Putamen (tissue), 1 donor: ENCODE data around the gene RCOR2.
"Not testable (repeated sequence)": the region's sequence is repeated elsewhere in the genome, so short reads cannot be mapped to it uniquely, and the experiment has no call there.

ENCODE experiments used
- DNase-seq: peaks from one replicate; pipeline ENCODE4 v3.0.0-alpha.2; 2016; ENCODE audit warnings: low spot score

RCOR2 gene

DNA sequence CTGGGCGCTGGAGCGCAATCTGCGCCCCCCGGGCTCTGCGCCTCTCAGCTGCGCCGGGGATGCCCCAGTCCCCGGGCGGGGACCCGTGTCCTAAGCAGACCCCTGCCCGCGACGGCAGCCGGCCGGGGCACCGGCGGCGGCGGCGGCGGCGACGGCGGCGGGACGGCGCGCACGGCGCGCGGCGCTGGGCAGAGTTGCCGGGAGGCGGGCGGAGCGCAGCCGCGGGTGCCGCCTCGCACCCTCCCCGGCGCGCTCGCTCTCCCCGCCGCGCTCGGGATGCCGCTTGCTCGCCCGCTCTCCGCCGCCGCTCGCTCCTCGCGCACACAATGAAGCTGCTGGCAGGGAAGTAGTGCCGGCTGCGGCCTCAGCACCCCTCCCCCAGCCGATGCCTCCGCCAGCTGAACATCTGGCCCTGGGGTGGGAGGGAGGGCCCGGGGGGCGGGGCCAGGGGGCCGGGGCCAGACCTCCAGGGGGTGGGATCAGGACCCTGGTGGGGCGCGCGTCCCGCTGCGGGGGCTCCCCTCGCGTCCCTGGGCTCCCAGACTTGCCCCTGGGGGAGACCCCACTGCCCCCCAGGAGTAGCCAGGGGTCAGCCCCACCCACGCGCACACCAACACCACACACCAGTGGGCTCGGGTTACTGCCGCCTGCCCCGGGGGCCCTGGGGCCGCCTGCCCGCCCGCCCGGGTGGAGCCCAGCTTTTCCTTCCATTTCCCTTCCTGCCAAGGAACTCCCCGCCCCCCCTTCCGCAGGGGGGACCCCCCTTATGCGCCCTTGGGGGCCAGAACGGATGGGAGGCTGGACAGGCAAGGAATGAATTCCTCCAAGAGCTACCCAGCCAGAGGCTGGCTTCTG is at the start of gene RCOR2:
RCOR2 (minus strand) TSS at position 328 of the 855 bp plus-strand sequence. CDS start 708 bp downstream, outside the sequence.
- DNase-seq = peak; percentile 92

DNA sequence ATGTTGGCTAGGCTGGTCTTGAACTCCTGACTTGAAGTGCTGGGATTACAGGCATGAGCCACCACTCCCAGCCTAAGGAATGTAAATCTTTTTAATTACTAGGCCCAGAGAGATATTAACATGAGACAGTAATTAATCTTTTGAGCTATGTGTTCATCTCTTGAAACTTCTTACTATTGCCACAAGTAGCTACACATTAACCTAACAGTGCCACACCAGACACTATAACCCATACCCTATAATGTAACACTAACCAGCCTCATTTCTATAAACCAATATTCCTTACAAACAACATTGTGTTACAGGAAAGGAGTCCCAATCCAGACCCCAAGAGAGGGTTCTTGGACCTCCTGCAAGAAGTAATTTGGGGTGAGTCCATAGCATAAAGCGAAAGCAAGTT is 49.5 kb upstream of the RCOR2 start:
- DNase-seq = no peak

DNA sequence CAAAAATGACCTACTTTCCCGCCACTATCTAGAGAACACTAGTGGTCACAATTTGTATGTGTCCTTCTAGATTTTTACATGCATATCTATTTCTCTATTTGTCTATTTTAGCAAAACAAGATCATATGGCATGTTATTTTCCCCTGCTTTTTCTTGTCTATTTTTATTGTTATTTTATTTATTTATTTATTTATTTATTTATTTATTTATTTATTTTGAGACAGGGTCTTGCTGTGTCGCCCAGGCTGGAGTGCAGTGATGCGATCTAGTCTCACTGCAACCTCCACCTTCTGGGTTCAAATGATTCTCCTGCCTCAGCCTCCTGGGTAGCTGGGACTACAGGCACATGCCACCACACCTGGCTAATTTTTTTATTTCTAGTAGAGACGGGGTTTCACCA is 46.9 kb upstream of the RCOR2 start:
- DNase-seq = not testable (repeated sequence)

DNA sequence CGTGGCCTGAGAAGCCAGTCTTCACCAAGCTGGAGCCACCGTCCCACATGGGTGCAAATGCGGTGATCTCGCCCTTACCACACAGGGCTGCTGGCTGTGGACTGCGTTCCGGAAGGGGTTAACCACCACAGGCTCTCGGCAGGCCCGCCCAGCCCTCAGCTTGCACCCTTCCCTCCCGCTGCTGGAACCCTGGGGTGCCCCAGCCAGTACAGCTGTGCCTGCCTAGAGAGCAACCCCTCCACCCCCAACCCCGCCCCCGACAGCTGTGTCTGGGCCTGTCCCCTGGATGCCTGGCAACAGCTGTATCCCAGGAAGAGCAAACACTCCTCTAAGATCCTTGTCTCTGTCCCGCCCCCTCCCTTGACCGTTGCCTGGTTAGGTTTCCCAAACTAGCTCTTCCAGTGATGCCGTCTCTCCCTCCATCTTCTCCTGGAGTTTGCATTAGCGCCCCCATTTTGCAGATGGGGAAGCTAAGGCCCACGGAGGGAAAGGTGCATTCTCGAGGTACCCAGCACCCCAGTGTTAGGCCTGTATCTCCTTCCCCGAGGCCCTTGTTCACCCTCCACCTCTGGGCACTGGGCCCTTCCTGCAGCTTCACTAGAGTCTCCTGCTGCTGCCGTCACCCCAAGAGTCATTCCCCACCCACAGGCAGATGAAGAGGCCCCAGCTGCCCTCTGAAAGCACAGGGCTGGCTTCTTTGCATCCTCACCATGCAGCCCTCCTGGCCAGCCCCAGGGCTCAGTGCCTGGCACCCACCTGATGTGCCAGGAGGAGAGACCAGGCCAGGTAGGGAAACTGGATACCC is 44.8 kb upstream of the RCOR2 start:
- DNase-seq = no peak

DNA sequence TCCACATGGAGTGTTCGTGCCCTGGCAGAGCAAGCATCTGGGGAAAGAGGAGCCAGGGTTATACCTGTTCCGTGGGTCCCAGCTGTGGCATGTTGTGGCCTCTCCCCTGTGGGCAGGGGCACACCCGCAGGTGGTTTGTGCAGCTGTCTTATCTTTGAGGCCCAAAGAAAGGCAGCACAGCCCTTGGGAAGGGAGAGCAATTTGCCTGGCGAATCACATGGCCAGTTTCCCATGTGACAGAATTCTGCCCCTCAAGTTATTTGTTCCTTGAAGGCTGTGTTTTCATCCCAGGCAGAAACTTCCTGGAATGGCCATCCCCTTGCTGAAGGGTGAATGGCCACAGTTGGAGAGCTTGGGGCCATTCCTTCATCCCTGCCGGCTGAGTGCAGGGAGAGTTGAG is 41.0 kb upstream of the RCOR2 start:
- no peak for DNase-seq

DNA sequence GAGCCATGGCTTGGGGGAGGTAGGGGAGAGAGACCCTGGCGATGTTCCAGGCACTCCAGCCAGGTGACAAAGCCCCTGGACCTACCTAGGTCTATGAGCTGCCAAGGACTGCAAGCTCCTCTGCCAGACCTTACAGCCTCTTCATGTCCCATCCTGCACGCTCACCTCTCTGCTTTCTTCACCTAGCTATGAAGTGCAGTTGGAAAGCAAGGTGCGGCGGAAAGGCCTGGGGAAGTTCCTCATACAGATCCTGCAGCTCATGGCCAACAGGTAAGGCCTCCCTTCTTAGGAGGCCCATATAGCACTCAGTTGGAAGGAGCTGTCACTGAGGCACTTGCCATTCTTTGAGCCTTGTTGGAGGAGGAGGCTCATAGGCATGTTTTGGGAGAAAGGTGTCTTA is 35.6 kb upstream of the RCOR2 start:
- no peak for DNase-seq

DNA sequence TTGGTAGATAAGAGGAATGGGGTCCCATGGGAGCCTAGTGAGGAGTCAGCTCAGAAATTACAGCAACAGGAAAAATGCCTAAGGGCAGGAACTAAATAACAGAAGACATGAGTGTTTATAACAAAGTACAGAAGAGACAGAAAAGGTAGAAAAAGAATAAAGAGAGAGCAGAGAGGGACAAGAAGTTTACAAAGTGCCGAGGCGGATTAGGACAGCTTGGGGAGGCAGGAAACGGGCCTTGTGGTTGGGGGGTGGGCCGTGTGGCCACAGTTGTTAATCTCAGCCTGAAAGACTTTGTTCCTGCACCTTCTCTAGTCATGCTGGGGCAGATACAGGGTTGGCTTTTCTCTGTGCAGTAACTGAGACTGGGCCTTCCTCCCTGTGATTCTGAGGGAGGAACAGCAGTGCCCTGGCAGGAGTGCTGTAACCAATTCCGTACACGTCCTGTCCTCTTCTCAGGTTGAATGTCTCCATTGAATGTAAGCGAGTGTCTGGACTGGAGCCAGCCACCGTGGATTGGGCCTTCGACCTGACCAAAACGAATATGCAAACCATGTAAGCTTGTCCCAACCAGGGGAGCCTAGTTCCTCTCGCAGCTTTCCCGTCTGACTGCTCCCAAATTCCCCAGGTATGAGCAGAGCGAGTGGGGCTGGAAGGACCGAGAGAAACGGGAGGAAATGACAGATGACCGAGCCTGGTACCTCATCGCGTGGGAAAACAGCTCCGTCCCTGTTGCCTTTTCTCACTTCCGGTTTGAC is 35.0 kb upstream of the RCOR2 start:
- no peak for DNase-seq

DNA sequence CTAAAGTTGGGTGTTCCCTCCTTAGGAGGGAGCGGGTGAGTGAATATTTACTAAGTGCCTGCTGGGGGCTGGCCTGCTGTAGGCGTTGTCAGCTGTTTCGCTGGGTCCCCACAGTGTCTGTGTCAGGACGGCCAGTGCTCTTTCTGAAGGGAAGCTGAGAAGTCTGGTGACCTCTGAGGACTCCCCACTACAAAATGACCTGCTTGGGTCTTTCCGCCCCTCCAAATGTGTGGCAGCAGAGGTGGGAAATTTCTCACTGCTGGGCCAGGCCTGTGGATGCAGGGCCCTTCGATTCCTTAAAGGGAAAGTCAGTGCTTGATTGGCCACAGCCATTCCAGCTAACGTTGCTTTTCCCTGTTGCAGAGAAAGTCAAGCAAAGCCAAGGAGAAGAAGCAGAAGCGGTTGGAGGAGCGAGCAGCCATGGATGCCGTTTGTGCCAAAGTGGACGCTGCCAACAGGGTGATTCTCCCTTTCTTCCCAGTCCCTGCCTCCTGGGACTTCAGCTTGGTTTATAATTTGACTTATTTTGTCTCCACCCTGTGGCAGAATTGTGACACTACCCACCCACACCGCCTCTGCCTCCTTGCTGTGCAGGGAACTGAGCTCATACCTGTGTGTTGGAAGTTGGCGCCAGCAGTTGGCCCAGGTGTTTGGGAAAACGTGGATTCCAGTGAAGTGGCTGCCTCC is 28.7 kb upstream of the RCOR2 start:
- peak; percentile 80 for DNase-seq

DNA sequence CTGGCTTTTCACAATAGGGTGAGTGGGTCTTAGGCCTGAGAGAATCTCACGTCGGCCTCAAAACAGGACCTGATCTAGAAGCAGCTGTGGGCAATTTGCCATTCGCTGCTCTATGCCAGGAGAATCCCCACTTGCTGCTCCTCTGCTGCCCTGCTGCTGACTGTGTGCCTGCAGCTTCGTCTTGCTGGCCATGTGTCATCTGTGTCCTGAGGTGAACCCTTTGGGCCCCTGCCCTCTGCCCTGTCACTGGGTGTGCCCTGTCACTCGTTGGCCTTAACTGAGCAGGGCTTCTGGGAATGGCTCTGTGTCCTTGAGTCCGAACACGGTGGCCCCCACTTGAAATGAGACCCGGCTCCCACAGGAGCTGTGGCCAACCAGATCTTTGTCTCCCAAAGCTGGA is 28.0 kb upstream of the RCOR2 start:
- DNase-seq = no peak

DNA sequence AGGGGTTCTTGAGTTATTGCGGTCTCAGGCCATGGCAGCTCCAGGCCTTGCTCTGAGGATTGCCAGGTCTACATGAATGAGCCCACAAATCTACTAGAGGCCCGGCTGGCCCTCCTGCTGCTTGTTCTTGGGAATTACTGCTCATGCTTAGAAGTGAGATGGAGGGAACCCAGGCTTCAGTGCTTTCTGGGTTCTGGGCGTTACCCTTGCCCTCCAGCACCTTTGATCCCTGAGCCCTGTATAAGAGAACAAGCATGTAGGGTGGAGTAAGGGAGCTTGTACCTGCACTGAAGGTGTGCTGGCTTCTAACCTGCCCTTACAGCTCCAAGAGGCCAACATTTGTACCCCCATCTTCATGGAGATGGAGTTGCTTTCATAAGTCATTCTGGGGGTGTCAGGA is 25.8 kb upstream of the RCOR2 start:
- no peak for DNase-seq

DNA sequence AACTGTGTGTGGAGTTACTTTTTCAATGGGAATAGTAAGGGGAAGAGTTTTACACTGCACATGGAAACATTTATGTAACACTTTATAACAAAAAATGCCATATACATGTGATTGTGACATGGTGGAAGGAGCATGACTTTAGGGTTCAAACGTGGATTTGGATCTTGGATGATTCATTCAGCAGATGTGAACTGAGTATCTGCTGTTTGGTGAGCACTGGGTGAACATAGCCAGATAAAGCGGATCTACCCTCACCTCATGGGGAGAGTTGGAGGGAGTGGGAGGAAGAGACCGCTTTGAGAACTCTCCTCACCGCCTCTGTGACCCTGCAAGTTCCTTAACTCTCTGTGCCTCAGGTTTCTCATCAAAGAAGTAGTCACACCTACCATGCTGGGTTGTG is 24.9 kb upstream of the RCOR2 start:
- no peak for DNase-seq

DNA sequence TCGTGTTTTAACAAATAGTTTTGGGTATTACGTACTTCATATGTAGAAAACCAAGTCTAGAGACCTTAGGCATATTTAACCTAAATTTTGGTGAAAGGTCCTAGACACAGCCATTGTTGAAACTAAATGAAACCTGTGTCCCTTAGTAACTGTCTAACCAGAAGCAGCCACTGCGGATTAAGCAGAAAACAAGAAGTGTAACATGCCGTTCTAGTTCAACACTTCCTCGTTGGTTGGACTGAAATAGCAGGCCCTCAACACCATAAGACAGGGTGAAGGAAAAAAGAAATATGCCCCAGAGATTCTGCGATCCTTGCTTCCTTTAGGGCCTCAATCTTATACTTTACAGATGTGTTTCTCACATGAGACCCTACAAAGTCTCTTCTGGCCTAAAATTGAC is 23.8 kb upstream of the RCOR2 start:
- no peak for DNase-seq

DNA sequence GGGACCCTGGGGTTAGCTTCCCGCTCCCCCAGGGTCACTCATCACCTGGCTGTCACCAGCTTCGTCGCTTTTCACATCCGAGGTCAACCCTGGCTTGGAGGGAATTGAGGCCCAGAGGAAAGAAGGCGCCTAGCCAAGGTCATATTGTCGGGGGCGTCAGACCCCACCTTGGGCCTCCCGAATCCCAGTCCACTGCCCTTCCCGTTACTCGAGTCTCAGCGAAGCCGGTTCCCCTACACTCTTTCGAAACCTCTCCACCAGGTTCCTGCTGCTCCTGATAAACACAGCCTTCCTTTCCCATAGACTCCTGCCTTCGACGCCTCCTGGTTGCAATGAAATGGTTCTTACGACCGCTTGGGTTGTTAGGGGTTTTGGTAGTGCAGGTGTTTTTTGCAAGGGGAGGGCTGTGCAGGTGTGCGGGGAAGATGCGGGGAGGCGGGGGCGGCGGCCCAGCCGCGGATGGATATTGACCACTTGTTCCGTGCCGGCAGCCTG is 22.5 kb upstream of the RCOR2 start:
- no peak for DNase-seq

DNA sequence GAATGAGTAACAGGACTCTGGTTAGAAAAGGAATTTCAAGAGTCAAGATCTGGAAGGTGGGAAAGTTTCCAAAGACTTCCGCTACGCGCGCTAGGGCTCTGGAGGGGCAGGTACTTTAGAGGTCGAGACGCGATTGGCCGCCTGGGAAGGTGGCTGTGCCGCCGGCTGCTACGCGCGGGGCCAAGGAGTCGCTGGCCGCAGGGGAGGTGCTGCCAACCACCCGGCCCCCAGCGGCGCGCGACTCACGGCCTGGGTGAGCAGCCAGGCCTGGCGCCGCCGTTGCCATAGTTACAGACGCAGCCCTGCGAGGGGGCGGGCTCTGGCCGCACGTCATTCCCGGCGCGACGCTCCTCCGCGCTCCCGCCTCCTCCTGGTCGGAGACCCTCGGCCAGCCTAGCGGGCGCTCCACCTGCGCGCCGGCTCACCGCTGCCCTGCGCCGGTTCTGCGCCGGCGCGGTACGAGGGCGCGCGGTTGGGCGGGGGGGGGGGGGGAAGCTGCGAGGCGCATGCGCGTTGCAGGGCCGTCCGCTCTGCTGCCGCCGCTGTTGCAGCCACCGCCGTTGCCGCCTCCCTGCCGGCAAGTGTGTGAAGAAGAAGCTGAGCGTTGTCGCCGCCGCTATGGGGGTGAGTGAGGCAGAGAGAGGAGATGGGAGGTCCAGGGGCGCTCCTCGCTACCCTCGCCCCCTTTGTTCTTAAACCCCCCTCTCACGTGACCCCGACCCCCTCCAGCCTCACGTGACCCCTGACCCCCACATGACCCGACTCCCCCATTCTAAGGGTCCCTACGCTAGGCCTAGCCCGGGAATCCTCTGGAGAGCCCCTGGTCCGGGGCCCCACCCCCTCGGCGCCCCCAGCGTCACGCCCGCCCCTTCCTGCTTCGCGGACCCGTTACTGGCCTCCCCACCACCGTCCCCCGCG is 21.8 kb upstream of the RCOR2 start, which contains the start of gene NAA40:
NAA40 (plus strand) TSS at position 524 of the 918 bp plus-strand sequence; CDS start at position 619, 95 bp downstream.
- peak; percentile 86 for DNase-seq

DNA sequence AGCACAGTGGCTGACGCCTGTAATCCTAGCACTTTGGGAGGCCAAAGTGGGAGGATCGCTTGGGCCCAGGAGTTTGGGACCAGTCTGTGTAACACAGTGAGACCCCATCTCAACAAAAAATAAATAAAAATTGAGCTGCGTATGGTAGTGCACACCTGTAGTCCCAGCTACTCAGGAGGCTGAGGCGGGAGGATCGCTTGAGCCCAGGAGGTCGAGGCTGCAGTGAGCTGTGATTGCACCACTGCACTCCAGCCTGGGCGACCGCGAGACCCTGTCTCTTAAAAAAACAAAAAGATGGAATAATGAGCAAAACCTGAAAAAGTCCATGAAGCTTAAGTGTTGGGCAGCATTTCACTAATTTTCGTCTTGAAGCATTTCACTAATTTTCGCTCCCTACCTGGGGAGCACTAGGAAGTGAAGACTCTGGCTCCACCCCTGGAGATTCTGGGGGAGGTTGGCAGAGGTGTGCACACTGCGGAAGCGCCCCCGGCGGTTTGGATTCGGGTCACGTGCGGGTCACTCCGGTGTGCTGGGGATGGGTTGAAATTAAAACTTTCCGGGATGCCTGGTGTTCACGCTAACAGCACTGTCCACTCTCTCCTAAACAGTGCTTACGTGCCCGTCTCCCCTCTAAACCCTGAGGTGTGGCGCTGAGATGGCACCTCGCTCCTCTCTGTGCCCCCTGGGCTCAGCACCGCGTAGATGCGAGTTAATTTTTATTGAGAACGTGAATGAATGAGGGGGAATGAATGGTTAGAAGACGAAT is 20.9 kb upstream of the RCOR2 start:
- DNase-seq = no peak

DNA sequence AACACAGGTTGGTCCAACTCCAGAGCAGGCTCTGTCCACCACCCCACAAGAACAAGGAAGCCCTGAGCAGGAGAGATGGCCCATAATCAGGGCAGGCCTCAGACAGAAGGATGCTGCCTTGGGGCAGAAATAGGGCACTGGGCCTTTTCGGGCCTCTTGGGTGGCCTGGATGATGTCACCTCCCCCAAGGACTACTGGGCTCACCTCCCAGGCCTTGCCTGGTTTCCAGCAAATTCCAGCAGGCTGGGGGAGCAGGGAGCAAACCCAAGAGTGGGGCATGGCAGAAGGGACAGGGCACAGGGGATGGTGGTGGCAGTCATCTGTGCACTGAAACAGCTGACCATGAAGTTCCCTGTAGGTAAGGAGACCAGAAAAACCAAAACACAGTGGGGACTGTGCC is 16.5 kb upstream of the RCOR2 start:
- DNase-seq = no peak

DNA sequence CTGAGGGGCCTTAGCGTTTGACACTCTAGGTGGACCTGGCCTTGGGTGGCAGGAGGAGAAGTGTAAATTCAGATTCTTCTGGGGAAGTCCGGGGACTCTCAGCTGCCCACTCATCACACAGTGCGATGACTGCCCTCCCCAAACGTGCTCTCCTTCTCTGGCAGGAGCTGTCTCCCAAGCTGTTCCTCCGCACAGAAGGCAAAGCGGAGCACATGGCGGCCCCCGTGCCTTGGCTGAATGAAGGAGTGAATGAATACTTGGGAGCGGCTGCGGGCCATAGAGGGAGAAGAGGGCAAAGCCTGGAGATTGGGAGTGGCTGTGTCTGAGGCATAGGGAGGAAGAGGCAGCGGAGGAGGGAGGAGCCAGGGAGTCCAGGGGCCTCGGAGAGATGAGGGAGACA is 14.9 kb upstream of the RCOR2 start:
- DNase-seq = no peak

DNA sequence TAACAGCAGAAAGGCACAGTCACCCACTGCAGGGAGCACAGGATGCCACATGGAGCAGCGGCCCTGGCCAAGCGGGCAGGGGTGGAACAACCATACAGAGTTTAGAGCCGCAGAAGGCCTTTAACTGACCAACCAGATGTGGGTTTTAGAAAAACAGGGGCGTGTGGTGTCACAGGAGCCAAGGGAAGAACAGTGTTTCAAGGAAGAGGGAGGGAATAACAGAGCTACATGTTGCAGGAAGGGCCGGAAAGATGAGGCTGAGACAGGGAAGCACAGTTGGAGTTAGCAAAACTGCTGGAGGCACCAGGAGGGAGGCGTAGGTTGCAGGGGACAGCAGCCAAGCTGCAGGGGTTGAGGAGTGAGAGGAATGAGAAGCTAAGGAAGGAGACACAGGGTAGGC is 14.1 kb upstream of the RCOR2 start:
- no peak for DNase-seq

DNA sequence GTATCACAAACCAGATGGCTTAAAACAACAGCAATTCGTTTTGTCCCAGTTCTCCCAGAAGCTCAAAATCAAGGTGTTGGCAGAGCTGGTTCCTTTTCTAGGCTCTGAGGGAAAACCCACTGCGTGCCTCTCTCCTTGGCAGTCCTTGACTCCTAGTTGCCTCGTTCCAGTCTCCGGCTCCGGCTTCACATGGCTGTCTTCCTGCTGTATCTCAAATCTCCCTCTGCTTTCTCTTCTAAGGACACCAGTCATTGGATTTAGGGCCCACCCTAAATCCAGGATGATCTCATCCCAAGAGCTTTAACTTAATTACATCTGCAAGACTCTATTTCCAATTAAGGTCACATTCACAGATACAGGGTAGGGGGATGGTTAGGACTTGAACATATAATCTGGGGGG is 12.7 kb upstream of the RCOR2 start:
- DNase-seq = no peak

DNA sequence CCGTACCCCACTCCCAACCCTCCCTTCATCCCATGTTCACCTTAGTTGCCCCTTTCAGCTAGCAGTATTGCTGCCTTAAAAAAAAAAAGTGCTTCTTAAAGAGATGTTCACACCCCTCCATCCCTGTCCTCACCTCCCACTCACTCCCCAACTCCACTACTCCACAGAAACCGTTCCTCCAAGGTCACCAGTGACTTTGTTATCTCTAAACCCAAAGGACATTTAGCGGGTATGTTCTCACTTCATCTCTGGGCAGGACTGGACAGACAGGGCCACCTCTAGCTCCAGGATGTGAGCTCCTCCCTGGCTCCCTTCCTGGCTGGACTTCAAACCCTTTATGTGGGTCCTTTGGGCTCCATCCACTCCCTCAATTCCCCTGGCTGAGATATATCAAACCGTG is 6.4 kb upstream of the RCOR2 start:
- DNase-seq = no peak
